GM18867 (cell line): ENCODE data around the gene TMPRSS2.
A peak's percentile ranks its signal among the peaks of the same experiment; 100 is the strongest.

ENCODE experiments used
- ATAC-seq: cut with Tn5 transposase; IDR thresholded peaks from one replicate; pipeline ENCODE4 v1.9.1; 2021; ENCODE audit warnings: mild to moderate bottlenecking, moderate library complexity; ENCODE audit not compliant: unreplicated experiment

Gene TMPRSS2

DNA sequence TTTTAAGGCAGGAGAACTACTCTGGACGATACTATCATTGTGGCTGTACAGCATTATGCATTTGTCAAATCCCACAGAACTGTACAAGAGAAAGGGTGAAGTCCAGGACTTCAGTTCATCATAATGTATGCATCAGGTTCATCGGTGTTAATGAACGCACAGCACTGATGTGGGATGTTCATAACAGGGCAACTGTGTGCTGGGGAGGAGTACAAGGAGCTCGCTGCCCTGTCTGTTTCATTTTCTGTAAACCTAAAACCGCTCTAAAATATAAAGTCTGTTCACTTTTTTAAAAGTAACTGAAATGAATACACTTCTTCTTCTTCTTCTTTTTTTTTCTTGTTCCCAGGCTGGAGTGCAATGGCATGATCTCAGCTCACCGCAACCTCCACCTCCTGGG is 25.0 kb downstream of the TMPRSS2 start:
- ATAC-seq, result no peak

DNA sequence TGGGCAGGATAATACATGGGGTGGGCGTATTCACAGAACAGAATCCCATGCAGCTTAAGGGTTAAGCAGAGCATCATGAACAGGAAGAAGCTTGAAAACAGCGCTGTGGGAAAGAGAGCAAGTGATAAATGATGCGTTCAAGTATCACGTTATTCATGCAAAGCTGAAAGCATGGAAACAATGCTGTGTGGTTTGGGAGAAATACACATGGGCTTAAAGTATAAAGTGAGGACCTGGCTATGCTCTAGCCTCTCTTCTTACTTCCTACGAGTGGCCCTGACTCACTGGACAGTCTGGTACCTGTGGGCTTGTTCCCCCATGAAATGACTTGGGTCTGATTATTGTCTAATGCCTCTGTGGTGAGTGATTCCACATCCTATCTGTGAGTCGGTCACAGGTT is 25.7 kb downstream of the TMPRSS2 start:
- ATAC-seq, result no peak

DNA sequence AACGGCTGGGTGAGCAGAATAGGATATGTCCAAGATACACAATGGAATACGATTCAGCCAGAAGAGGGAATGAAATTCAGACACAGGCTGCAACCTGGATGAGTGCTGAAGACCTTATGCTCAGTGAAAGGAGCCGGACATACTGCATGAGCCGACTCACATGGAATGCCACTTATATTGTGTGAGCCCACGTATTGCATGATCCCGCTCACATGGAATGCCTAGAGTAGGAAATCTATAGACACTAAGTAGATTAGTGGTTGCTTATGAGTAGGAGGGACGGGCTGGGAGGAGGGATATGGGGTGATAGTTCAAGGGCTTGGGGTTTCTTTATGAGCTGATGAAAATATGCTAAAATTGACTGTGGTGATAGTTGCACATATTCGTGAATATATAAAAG is 26.8 kb downstream of the TMPRSS2 start:
- ATAC-seq, result no peak

DNA sequence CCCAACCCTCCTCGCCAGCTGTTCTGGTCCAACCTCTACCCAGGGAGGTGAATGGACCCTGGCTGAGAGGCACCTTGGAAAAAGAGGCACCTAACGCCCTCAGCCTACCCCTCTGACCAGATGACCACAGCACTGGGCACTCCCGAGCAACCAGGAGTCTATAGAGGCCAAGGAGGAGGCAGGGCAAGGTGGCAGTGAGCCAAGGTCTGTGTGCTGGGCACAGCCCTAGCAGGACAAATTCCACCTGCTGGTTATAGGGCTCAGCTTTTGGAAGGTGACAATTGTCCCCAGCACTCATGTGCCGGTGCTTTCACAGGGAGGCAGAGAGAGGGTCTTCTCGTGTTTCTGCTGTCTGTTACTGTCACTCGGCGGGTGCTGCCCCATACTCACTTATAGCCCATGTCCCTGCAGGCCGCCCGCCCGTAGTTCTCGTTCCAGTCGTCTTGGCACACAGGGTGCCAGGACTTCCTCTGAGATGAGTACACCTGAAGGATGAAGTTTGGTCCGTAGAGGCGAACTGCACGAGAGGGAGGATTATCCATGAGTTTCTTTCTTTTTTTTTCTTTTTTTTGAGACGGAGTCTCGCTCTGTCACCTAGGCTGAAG is 27.8 kb downstream of the TMPRSS2 start:
- no peak for ATAC-seq

DNA sequence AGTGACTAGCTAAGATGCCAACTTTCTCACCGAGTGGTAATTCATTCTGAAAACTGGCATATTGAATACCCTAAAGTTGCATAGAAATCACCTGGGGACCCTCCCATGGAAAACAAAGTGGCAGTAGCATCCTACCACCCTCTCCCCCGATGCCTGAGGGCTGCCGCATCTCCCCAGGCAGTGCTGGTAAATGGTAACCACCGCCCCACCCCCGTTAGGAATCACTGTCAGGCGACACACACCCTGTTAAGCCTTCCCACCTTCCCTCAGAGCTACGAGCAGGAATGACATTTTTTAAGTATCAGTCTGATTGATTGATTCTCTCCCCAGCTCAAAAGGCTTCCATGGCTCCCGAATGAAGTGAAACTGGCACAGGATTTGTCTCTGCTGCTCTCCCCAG is 28.3 kb downstream of the TMPRSS2 start:
- no peak for ATAC-seq

DNA sequence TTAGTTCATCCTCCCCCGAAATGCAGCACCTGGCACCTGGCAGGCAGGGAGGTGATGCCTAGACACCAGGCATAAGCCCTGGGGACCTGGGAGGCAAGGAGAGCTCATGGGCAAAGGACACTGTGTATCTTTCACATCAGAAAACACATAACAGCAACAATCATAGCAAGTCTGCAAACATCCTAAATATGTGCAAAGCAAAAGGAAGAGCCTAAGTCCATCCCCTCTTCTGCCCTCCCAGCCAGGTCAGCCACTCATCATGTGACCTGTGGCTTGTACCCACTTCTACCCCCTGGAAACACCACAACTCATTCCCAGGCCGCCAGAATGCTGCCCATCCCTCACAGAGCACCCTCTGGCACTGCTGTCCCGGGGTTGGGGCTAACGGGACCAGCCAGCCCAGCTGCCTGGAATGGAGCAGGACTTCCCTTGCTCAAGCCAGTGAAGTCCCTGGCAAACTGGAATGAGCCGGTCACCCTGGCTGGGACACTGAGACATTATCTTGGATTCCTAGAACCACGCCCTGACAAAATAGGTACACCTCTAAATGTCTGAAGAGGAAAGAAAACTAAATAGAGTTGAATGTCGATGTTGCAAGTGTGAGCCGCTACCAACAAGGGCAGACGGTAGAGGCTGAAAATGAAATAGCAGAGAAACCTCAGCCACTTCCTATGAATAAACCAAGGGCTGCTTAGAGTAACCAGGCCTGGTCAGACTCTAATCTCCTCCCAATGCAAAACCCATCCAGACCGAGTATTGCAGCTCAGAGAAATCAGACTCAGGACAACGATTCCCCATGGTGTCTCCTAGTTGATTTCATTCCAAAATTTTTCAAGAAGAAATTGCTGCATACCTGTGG is 29.4 kb downstream of the TMPRSS2 start:
- ATAC-seq, result peak; percentile 39

DNA sequence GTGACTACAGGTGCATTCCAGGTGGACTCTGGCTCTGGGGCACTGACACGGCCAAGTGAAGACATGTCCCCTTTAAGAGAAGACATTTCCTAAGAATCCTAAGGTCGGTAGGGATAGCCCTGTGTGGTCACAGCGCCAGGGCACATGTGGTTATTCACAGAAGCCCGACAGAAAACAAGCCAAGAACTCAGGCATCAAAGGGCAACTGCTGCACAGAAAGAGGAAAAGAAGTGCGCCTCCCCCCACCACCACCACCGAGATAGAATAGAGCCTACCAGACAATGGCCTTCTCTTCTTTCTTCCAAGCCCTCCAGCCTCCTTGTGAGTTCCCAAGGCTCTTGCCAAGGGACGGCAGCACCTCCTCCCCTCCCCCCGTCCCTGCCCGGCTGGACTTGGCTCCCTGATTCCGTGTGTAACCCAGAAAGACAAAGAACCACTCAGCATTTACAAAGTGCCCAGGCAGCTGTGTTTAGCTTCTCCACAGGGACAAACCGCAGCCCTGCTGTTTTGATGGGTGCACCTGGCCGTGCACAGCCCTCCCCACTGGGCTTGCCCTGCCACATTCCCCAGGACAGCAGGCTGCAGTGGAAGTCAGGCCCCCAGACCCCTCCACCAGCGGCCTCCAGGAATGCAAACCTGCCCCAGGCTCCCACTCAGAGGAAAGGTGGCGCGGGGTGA is 30.2 kb downstream of the TMPRSS2 start:
- no peak for ATAC-seq

DNA sequence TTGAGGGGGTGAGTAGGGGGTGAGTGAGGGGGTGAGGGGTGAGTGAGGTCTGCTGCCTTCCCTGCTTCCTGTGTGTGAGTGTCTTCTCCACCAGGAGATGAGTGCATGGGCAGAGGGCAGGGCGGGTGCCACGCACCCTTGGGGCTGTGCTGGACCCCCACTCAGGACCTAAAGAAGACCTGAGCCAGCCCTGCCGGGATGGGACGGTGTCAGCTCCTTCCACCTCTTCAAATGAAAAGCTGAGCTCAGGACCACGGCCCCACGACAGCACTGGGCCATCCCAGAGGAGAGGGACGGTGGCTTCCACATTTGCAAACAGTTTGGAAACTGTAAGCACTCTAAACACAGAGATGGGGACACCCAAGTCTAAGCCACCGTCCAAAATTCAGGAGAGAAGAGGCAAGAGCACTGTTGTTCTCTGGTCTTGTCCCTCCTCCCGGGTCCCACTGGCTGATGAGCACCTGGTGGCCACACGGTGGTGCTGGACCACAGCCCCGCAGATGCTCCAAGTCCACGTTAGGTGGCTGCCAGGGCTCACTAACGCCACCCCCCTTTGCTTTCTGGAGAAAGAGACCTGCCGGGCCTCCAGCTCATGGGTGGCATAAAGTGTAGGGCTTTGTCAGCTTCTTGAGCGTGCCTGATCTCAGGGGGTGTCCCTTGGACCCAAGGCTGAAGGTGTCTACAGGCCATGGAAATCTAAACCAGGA is 32.1 kb downstream of the TMPRSS2 start:
- no peak for ATAC-seq

DNA sequence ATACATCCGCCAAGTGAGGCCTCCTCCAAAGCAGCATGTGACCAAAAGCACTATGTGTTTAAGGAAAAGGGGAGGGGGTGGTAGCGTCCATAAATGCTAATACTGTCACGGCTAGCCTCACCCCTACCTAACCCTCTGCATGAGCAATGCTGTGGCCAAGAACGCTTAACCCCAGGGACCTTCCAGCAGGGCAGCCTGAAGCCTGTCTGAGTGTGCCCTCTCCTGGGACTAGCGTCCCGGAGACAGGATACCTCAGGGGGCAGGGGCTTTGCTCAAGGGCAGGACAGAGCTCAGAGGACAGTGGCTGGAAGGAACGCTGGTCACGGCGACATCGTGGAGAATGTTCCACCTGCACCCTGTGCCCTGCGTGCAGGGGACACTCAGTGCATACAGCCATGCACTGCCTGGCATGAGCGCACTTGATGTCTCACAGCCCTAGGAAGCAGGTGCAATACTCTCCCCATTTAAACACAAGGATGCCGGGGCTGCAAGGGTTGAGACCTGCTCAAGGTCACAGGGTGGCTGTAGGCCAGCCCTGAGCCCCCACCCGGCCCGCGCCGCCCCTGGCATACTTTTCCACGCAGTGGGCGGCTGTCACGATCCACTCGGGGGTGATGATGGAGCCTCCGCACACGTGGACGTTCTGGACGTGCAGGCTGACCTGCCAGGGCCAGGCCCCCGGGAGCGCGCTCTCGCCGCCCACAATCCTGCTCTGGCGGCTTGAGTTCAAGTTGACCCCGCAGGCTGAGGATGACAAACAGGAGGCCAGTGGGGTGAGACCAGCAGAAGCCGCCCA is 35.0 kb downstream of the TMPRSS2 start:
- ATAC-seq, result no peak

DNA sequence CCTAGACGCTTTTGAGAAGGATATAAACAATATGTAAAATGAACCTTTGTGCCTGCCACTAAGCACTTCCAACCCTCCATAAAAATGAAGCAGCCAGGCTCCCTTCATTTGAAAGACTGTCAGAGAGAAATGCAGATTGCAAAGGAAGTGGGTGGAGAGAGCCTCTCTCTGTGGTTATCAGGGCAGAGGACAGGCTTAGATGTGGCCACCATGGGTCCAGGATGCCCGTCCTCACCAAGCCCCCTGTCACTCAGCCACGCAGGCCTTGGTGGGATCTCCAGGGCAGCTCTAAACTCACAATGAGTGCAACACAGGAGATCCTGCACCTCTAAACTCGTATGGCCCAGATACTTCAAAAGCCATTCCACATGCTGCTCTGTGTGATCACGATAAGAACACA is 37.9 kb downstream of the TMPRSS2 start:
- ATAC-seq, result no peak

DNA sequence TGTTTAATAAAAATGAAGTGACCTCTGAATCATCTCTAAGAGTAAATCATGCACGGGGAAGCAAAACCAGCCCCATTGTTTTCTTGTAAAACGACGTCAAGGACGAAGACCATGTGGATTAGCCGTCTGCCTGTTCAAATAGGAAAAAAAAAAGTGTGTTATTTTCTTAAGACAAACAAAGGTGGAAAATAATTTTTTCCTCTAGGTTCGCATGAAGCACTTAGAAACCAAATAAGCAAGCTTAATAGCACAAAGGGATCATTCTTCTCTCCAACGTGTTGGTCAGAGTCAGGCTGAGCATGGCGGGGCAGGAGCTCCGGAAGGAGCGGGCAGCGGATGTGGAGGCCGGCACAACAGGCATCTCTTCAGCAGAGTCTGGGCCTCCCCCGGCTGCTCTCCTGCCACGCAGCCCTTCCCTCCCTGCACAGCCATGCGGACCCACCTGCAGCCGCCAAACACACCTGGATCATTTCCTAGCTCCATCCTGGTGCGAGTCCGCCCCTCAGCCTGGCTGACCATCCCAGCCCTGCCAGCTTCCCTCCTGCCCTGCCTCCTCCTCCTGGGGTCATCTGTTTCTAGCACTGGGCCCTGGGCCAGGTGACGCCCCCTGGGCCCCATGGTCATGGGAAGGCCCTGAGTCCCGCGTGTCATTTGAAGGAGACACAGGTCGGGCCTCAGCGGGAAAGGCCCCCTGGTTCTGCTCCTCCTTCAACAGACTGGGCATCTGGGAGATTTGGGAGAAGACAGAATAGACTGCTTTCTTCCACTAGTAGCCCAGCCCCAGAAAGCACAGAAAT is 41.7 kb downstream of the TMPRSS2 start:
- ATAC-seq, result no peak

DNA sequence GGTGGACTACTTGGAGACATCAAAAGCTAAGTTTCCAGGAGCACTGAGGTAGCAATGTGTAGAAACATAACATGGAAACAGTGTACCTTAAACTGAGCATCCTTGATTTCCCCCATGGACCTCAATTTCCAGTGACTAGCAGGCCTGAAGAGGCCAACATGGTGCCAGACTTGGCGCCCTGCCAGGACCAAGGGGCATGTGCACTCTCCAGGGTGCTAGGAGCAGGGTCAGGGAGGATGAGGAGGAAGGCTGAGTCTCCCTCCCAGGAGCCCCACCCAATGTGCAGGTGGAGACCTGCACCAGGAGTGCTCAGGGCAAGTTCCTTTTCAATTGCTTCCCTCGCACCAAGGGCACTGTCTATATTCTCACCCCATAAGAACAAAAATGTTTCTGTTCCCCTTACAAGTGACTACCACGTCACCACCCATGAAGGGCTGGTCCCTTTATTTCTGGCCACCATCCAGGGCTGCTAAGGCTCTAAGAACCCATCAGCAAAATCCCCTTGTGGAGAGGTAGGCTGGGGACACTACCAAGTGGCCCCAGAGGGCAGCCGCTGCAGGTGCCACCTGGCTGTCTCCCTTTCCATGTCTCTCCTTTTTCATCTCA is 42.7 kb downstream of the TMPRSS2 start:
- no peak for ATAC-seq

DNA sequence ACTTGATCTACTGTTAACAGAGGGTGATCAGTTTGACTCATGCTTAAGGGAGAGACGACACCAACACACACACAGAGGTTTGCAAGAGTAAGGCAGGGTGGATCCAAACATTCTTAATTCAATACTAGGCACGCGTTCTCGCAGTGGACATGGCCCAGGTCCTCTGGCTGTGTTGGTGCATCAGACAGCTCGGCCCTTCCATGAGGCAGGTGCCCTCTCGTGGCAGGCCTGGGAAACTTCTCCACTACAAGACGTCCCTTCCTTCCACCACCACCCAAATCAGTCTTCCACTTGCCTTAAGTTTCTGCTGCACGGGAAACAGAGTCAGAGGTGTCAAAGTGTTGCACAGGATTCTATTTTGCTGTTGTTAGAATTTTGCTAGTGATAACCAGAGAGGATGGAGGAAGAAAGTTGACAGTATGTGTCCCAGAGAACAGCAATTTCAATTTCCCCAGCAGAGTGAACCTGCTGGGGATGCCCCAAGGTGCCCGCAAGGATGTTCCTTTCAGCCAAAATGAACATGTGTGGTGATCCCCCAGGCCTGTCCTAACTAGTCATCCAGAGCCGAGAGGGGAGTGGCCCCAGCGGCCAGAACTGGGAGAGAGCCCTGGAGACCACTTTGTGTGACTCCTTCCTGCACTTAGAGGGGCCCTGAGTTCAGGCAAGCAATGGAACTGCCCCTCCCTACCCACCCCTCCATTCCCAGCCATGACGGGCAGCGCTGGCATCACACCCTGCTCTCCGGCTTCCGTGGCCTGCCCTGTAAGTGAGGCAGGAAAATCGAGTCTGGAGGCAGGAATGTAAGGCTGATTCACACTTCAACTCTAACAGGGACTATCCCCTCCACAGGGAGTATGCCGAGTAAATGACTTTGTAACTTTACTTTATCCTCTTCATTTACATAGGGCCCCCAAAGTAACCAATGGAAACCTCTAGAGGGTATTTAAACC is 47.1 kb downstream of the TMPRSS2 start:
- ATAC-seq, result peak; percentile 66

DNA sequence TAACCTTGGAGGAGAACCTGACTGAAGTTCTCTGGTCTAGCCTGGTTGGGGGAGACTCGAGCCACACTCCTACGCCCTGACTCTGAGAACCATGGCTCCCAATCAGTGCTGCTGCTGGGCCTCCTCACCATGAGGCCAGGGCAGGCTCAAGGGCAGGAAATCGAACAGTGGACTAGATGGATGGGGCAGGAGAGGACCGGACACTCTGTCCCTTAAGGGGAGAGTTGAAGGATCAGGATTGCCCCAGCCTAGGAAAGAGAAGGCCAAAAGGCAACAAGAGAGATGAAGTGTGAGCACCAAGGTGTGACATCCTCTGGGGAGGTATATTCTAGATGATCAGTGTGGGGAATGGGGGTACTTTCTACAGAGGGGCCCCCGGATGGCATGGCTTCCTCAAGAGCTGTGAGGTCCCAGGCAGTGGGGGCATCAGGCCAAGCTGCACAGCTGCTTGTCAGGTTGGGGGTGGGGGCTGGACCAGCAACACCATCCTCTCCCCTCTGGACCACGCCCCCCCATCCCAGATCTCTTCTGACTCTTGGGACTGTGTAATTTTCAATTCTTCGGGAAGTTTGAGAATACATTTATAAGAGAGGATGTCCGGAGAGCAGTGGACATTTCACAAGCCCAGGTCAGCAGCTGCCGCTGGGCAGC is 47.9 kb downstream of the TMPRSS2 start:
- ATAC-seq, result peak; percentile 16

DNA sequence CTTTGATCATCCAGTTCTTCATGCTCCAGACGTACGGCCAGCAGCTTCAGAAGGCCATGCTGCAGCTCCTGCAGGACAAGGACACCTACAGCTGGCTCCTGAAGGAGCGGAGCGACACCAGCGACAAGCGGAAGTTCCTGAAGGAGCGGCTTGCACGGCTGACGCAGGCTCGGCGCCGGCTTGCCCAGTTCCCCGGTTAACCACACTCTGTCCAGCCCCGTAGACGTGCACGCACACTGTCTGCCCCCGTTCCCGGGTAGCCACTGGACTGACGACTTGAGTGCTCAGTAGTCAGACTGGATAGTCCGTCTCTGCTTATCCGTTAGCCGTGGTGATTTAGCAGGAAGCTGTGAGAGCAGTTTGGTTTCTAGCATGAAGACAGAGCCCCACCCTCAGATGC is 49.4 kb downstream of the TMPRSS2 start:
- ATAC-seq, result no peak

DNA sequence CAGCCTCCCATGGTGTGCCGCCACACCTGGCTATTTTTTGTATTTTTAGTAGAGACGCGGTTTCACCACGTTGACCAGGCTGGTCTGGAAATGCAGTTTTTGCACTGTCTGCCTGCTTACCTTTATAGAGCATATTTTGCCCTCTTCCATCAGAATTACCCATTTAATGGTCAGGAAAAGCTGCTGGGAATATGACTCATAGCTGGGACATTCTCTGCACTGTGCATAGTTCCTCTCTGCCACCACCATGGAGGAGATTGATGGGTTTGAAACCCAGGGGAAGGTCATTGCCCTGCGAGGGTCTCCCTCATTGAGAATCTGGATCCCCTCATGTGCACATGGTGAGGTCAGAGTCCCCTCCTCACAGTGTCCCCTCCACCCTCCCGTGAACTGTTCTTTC is 49.8 kb downstream of the TMPRSS2 start:
- ATAC-seq, result no peak

DNA sequence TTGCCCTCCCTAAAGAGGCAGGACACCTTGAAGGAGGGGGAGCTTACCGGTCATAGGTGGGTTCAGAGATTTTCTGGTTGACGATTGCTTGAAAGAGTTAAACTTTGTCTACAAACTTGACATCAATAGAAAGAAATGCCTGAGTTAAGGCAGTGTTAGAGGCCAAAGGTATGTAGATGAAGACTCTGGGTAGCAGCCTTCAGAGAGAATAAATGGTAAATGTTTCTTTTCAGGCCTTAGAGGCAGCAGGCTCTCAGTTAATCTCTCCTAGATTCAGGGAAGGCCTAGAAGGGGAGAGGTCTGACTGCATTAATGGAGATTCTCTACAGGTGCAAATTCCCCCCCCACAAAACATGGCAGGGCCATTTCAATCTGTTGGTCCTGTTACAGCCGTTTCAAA is 54.2 kb downstream of the TMPRSS2 start:
- no peak for ATAC-seq

DNA sequence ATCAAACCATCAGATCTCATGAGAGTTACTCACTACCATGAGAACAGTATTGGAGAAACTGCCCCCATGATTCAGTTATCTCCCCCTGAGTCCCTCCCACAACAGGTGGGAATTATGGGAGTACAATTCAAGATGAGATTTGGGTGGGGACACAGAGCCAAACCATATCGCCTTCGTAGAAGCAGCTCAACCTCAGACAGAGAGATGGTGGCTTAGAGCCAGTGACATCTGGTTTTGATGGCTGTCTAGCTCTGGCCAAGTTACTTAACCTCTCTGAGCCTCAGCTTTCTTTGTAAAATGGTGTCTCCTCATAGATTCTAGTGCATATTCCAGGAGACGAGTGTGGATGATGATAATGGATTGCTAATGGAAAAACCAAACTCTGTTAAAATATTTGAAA is 54.8 kb downstream of the TMPRSS2 start:
- no peak for ATAC-seq
